BE2C (cell line): ENCODE results near the gene LRRC53.

Source experiments
- DNase-seq: peaks from one replicate; pipeline ENCODE4 v3.0.0-alpha.2; 2020
- H3K27me3 ChIP-seq: fragments of 250-450 bp; sonication (Bioruptor Pico); 2 replicates; pipeline ENCODE4 v1.5.1; 2020; ENCODE audit warnings: mild to moderate bottlenecking
- H3K36me3 ChIP-seq: fragments of 250-450 bp; sonication (Bioruptor Pico); 2 replicates; pipeline ENCODE4 v1.5.1; 2020; ENCODE audit warnings: mild to moderate bottlenecking
- H3K4me1 ChIP-seq: fragments of 250-450 bp; sonication (Bioruptor Pico); 2 replicates; pipeline ENCODE4 v1.5.1; 2020
- H3K4me3 ChIP-seq: 2 replicates; pipeline ENCODE4 v1.5.1; 2011; ENCODE audit warnings: low read depth, low read length
- H3K9me3 ChIP-seq: fragments of 250-450 bp; sonication (Bioruptor Pico); 2 replicates; pipeline ENCODE4 v1.5.1; 2020
- TF ChIP-seq, protein P1 (sequence below): IDR thresholded peaks from 2 replicates; pipeline ENCODE4 v1.5.1; 2012; ENCODE audit warnings: mild to moderate bottlenecking, low read depth, low read length

The LRRC53 gene

DNA sequence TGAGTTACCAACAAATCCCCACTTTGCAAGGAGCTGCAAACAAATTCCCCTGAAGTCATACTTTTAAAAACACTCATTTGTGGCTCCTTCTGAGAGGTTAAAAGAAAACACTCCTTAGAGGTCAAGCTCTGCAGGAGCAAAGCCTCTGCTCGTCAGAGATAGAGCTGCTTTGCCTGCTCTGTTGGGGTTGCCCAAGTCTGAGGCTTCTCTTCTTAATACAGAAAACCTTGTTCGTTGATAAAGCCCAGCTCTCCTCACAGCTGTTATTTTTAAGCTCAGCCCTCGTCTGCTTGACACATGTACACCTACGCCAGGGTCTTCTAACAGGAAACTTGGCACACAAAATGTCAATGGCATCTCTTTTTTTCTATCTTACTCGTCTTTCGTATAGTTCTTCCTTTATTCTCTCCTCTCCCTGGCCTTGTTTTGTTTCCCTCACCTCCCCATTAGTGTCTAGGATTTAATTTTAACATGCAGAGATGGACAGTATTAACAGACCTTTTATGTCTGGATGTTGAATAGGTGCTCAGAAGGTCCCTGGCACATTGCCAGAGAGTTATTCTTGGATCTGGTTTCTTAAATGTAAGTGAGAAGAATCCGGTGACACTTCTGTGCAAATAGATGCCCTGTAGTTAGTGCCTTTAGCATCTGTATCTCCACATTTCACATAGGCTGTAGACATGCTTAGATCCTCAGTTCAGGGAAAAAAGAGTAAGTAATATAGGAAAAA, 86.0 kb downstream of the LRRC53 start:
- TF ChIP-seq, protein P1, sequence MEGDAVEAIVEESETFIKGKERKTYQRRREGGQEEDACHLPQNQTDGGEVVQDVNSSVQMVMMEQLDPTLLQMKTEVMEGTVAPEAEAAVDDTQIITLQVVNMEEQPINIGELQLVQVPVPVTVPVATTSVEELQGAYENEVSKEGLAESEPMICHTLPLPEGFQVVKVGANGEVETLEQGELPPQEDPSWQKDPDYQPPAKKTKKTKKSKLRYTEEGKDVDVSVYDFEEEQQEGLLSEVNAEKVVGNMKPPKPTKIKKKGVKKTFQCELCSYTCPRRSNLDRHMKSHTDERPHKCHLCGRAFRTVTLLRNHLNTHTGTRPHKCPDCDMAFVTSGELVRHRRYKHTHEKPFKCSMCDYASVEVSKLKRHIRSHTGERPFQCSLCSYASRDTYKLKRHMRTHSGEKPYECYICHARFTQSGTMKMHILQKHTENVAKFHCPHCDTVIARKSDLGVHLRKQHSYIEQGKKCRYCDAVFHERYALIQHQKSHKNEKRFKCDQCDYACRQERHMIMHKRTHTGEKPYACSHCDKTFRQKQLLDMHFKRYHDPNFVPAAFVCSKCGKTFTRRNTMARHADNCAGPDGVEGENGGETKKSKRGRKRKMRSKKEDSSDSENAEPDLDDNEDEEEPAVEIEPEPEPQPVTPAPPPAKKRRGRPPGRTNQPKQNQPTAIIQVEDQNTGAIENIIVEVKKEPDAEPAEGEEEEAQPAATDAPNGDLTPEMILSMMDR, result no peak
- Histone ChIP-seq H3K27me3 (no peaks in the 10 kb centered on the region), H3K9me3 (no peaks in the 10 kb centered on the region), H3K36me3 (no peaks in the 10 kb centered on the region), H3K4me3 (no peak overlapping the region), H3K4me1 (no peaks in the 10 kb centered on the region)
- DNase-seq, result no peak

DNA sequence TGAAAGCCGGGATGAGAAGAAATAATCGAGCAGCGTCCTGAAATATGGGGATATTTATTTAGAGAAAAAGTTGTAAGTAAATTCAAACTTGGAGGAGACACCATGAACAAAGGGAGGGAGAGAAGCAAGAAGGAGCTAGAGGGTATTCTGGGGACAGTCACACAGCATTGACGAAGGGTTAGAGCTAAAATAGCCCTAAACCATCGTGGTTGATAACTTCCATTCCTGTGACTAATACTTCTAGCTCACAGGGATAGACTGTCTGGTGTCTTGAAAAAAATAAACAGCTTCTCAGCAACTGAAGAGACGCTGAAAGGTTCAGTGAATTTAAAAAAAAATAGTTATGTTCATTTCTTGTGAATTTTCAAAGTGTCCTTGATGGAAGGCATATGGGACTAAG, 86.7 kb downstream of the LRRC53 start:
- Histone ChIP-seq H3K36me3 (no peaks in the 10 kb centered on the region), H3K4me1 (no peaks in the 10 kb centered on the region), H3K27me3 (no peaks in the 10 kb centered on the region), H3K9me3 (no peaks in the 10 kb centered on the region), H3K4me3 (no peak overlapping the region)
- TF ChIP-seq, protein P1, result no peak
- no peak for DNase-seq

DNA sequence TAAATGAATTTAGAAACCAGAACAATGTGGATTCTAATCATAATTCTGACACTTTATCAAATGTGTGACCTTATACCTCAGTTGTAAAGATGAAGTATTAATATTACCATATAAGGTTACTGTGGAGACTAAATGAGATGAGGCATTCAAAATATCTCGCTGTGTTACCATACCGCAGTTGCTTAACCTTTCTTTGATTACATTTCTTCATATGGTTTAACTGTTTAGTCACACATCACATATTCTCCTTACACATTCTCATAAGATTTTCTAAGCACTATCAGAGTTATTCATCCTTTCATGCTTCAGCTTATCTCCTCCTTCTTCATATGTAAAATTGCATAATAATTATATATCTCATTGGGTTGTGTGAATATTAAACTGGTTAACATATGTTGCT, 88.9 kb downstream of the LRRC53 start:
- Histone ChIP-seq H3K4me1 (no peaks in the 10 kb centered on the region), H3K36me3 (no peaks in the 10 kb centered on the region)
- TF ChIP-seq, protein P1, result no peak

DNA sequence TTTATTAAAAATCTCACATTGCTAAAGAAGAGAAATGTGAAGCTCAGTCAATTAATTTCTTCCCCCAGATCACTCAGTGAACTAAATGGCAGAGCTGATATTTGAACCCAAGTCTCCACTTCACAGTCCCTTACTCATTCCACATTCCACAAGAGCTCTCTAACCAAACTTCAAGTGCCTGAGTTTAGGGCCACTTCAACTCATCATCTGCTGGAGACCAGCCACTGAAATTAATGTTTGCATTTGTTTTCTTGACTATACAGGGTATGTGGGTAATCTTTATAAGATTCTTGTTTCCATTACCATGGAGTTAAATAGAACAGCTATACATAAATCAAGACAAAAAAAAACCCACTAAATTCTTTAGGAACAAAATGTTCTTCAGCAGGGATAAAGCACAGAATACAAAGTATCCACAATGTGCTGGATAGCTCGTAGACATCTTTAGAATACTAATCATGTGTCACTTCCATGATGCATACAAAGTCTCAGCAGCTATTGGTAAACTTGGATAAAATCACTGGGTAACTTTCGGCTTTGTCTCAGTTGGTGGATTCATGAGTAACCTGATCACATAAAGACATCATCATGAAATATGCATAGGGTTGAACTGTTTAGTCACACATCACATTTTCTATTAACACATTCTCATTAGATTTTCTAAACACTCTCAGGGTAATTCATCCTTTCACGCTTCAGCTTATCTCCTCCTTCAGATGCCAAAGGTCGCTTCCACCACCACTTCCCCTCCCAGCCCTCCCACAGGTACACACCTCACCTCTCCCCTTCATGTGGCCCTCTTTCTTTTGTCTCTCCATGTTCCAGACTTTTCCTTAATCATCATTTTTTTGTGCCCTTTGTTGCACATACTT, 89.8 kb downstream of the LRRC53 start:
- Histone ChIP-seq H3K4me1 (no peaks in the 10 kb centered on the region), H3K4me3 (no peak overlapping the region), H3K36me3 (no peaks in the 10 kb centered on the region), H3K9me3 (no peaks in the 10 kb centered on the region), H3K27me3 (no peaks in the 10 kb centered on the region)
- no peak for DNase-seq
- TF ChIP-seq, protein P1, result no peak

More for the DNA sequence above, 88.9 kb downstream of the LRRC53 start:
- no peak for DNase-seq
- Histone ChIP-seq H3K4me3 (no peak overlapping the region), H3K27me3 (no peaks in the 10 kb centered on the region), H3K9me3 (no peaks in the 10 kb centered on the region)

DNA sequence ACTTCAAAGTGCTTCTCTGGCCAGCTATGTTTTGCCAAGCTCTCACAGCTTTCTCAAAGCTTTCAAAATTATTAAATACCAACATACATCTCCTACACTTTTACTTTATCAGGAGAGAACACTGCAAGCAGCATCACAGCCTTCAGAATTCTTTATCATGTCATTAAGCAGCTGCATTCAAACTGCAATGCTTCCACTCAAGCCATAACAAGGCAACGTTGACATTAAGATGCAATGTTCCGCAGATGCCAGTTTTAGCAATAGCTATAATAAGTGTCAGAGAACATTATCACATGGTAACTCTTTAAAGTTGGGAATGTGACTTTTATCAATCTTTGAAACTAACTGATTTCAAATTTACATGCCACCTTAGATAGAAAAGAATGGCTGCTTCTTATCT, 91.9 kb downstream of the LRRC53 start:
- no peak for DNase-seq
- Histone ChIP-seq H3K36me3 (no peaks in the 10 kb centered on the region), H3K4me1 (no peaks in the 10 kb centered on the region), H3K9me3 (no peaks in the 10 kb centered on the region), H3K27me3 (no peaks in the 10 kb centered on the region), H3K4me3 (no peak overlapping the region)
- TF ChIP-seq, protein P1, result no peak
